Activated gamma-delta T cell treated with Interleukin-2 at 50 U/mL for 16 hours (primary cell): ENCODE data around the gene CTRB1.
"Not testable (repeated sequence)": the region's sequence is repeated elsewhere in the genome, so short reads cannot be mapped to it uniquely, and the experiment has no call there.

ENCODE experiments used
- DNase-seq: peaks from one replicate; pipeline ENCODE4 v3.0.0-alpha.2; 2020

Gene CTRB1

DNA sequence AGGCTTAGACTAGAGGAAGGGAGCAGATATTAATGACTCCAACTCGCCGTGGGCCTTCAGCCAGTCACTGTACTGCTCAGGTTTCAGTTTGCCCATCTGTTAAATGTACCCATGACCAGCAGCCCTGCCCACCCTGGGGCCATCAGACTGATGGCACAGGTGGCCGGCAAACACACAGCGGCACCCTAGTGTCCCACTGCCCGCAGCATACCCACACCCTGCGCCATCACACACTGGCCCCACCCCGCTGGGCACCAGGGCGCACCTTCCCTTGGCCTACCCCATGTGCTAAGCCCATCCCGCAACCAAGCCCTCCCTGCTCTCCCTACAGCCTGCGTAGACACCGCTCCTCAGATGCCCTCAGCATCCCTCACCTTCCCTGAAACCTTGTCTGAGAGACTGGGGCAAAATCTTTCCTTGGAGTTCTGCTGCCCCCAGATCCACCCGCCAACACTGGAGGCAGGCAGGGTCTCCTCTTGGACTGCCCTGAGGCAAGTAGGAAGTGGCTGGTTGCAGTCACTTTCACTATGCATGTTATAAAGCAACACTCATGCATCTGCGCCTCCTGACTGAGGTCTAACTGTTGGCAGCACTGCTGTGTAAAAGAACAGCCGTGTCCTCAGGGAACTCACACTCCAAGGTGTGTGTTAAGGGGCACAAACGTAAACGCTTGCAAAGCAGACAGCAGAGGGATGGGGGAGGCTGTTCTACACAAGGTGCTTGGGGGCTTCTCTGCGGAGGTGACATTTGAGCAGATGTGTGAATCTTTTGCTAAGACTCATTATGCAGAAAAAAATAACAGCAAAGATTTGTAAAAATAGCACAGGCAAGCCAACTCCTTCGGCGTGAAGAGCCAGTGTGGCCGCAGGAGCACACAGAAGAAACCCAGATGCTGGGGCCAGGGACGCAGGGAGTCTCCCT lies 39.4 kb downstream of the CTRB1 start:
- DNase-seq = no peak

DNA sequence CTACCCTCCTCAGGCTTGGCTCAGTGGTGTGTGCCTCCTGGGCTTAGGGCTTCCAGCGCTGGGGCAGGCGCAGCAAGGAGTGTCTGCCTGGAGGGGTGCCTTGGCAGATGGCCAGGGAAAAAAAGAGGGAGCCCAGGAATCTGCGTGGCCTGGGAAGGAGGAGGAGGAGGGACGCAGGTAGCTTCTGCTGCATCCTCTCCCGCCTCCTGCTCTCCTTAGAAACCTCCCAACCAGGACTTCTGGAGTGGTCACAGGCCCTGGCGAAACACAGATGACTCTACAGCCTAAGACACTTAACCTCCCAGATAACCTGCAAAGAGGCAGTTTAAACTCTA lies 40.0 kb downstream of the CTRB1 start:
- DNase-seq = no peak

DNA sequence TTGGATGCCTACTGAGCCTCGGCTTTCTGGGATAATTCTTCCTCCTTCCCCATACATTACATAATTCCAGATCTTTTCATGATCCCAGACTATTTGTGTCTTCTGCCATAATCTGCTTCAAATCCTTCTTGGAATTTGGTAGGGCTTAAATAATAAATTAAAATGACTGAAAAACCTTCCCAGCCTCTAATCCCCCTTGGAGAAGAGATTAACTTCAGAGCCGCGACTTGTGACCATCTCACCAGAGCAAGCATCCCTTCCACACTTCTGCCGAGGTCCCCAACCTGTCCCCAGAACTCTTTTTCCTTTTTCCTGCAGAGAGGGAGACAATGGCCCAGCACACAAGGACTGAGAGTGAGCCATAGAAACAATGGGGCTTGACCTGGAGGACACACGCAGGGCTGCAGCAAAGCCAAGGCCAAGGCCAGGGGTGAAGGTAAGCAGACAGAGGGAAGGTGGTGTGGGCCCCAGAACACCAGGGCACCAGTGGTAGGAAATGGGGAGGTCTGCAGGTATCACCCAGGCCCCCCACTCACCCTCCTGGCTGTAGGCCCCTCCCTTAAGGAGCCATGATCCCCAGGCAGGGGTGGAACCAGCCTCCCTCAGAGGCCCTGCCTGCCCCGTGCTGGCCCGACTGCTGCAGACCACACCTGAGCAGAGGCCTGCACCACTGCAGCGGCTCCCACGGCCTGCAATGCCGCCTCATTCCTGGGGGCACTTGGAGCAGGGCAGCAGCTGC lies 42.2 kb downstream of the CTRB1 start:
- no peak for DNase-seq

DNA sequence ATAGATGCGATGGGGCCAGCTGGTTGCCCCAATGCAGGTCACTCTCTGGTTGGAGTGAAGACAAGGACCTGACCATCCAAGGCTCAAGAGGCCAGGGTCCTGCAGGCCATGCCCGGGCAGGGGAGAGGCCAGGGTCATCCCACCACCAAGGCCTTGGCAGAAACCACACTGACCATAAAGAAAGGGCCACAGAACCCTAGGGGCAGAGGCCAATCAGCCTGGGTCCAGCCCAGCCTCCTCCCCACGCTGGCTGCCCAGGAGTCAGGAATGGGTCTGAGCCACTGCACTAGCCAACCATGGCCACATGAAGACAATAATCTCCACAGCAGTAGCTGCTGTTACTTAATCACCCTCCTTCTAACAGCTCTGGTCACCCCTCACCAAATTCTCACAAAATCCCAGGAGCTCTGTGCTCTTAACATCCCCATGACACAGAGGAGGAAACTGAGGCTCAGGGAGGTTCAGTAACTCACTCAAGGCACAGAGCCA lies 42.8 kb downstream of the CTRB1 start:
- no peak for DNase-seq

DNA sequence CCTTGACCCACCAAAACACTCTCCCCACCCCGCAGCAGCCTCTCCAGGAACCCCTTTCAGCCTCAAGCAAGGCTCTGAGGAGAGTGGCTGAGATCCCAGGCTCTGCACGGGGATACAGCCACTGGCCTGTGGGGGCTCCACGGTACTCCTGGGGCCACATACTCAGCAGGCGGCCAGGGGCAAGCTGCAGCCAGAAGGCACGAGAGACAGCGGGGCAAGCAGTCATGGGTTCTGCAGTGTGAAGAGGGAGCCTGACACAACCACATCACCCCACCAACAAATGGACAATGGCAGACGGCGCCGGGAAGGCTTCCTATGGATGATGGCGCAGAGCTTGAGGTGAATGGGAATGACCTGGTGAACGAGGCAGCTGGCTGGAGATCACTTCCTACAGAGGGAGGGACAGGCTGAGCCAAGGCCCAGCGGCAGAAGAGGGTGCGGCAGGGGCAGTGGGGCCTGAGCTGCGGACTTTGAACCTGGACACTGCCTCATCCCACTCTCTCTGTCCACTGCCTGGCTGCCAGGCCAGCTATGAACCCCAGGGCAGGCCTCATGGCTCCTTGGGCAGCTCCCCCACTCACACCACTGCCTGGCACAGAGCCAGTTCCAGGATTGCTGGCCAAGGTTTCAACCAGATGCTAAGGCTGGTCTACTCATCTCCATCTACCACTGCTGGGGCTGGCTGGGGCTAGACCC lies 43.5 kb downstream of the CTRB1 start:
- DNase-seq = no peak

DNA sequence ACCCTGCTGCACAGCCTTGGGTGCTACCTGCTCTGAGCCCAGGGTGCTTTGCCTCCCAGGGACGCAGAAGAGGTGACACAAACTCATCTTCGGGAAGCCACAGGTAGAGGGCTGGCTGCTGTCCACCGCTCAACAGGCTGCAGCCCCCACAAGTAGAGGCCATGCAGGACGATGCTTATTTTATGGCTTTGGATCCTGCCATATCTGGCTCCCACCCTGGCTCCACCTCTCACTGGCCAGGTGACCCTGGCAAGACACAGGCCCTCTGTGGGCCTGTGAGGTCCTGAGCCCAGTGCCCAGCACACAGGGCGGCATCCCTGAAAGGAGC lies 44.0 kb downstream of the CTRB1 start:
- no peak for DNase-seq

DNA sequence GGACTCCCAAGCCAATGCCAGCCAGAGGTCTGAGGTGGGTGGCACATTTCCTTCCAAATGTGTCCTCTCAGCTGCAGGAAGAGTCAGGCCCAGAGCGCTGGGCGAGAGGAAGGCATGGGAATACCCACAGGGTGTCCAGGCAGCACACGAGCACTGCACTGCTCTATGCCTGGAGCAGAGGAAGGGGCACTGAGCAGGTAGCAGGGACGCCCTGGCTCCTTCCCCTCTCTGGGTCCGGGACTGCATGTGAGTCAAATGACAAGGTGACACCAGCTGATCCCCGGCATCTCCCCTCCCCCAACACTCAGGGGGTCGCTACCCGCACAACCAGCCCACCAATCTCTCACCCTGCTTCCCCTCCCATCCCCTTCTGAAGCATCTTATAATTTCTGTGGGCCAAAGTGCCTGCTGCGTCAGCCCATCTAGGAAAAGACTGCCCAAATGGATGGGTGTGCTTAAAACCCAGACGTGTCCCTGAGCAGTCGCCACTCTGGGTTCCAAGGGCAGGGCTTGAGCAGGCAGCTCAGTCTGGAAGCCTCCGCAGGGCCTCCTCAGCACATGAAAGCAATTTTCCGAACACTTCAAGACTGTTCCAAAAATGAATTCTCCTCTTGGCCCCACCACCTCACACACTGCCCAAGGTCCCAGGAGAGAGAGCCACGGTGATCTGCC lies 44.6 kb downstream of the CTRB1 start:
- no peak for DNase-seq

DNA sequence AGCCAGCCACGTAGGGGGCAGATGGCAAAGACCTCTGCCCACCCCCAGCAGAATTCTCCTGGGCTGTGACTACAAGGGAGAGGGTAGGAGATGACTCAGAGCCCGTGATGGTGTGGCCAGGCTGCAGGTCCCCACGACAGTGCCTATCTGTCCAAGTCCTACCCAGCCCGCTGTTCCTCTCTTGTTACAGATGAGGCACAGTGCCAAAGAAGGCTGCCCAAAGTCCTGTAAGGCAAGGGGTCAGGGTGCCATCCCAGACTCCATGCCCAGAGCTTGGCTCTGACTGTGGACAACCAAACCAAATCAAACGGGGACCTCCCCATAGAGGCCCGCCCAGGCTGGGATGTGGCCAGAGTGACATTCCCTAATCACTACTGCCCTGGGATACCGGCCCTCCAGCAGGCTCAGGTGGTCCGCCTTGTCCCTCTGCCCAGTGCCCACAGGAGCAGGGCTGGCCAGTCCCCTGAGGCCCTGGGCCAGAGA lies 45.2 kb downstream of the CTRB1 start:
- DNase-seq = no peak

DNA sequence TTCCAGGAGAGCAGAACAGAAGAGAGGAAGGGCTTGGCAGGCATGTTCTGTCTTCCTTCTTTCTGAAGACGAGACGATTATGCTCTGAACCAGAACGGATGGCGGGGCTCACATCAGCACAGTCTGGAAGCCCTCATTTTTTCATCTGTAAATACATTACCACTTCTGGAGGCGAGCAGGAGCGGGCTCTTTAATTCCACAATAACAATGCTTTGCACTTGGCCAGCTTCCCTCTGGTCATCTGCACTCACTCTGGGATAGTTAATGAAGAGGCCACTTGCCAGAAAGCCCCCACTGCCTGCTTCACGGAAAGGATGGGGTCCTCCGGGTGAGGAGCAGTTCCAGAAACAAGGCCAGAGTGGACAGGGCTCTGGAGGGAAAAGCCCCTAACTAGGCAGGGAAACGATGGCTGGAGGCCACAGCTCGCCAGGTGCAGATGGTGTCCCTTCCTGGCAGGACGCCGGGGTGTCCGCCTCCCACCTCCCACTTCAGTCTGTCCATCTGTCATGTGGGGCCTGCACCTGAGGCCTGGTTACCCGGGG lies 45.7 kb downstream of the CTRB1 start:
- DNase-seq = no peak

DNA sequence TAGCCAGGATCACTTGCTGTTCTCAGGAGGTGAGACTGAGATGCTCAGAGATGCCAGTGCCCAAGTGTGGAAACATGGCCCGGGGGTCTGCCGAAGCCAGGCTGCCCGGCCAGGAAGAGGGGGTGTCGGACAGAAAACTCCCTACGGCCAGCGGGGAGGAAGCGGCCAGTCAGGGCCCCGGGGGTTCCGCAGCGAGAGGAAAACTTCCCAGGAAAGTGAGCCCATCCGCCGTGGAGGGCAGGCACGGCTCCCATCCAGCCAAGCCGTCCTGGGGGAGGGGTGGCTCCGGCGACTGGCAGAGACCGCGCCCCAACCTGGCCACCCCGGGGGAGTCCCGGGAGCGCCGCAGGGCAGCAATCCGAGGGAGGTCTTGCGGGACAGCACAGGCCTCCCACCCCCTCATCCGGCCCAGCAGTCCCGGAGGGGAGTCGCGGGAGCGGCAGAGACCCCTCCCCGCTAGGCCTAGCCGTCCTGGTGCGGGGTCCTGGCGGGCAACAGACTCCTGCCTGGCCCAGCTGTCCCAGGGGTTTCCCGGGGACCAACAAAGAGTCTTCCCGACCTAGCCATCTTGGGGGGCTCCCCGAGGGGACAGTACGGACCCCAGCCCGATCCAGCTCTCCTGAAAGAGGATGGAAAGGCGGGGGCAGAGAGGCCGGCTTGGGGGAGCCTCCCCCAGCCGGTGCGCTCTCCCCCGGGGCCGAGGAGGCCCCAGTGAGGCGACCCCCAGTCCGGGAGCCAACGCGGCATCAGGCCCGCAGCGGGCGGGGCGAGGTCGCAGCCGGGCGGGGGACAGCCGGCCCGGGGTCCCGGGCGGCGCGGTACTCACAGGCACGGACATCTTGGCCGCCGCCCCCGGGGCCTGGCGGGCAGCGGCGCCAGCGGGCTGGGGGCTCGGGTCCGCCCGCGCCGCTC lies 46.5 kb downstream of the CTRB1 start:
- DNase-seq = no peak

DNA sequence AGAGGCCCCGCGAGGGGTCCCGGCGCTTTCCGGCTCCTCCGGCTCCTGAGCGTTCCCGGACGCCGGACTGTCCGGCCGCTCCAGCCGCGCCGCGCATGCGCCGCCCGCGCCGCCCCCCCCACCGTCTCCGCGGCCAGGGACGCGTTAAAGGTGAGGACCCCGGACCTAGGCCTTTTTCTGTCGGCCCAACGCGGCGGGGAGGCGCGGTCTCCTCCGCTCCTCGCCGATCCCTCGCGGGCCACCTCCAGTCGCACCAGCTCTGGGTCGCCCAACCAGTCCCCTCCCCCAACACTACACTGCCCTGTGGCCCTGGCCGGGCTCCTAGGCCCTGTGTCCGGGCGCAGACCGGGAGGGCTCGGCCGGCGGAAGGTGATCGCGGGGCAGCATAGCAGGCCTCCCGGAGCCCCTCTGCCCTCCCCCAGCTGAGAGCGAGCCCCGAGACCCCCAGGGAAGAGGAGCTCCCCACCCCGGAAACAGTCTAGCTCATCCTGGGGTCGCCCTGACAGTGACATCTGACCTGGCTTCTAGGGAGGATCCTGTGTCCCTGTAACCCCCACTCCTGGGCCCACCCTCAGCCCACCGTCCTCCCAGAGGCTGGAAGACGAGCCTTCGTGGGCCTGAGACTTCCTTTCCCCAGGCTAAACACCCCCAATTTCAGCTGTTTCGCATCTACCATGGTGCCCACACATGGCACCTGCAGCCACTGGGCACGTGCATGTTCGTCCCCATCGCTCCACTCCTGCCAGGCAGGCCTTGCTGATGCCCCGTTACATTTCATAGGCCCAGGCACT lies 47.3 kb downstream of the CTRB1 start:
- DNase-seq = no peak

DNA sequence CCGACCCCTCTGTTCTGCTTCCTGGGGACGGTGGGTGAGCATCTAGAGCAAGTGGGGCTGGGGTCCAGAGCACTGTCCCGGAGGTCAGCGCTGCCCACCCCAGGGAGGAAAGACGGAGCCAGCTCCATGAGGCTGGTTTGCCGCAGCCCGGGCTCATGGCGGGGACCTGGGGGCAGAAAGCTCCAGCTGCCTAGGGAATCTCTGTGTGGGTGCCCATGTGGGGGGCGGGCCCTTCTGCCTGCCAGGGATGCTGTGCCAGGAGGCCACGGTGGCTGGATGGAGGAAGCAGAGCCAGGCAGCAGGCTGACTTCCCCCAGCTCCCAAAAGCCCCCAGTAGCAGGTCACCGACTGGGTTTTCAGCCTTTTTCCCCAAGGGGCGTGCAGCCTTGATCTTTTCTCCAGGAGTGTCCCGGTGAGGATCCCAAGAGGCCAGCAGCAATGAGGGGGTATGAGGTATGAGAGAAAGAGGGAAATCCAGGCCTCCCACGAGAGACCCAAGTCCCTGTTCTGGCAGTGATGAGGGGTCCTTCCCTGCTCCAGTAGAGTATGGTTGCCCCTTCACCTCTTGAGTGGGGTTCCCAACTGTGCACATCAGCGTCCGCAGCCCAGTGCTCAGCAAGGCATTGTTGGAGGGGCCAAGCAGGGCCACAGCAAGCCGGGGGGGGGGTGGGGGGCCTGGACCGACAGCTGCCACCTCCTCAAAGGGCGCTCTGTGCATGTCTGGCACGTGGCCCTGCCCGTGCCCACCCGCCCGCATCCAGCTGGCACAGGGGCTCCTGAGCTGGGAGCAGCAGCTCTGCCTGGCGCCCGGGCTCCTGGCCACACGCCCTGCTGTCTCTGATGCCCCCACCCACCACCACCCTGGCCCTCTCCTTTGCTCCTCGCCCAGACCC lies 48.2 kb downstream of the CTRB1 start:
- DNase-seq = no peak

DNA sequence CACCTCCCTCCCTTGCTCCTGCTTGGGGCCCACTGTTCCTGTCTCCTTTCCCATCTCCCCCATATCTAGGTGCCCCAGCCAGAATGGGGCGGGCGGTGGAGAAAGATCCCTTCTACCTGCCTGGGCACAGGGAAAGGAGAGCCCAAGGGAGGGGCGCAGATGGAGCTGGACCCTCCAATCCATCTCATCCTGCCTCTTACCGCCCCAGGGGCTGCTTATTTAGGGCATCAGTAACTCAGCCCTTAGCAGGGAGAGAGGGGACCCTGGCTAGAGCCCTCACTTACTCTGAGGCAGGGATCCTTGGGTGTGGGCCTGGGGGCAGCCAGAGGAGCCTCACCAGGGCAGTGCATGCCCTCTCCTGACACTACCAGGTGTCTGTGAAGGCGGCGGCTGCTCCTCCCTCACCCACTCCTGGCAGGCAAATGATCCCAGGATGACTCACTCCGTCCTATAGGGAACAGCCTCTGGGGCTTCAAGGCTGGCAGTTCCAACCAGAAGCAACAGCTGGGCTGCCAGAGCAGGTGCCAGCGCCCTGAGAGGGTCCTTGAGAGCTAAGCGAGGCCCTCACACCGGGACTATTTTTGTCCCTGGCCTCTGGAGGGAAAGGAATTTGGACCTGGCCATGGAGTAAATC lies 49.0 kb downstream of the CTRB1 start:
- no peak for DNase-seq

DNA sequence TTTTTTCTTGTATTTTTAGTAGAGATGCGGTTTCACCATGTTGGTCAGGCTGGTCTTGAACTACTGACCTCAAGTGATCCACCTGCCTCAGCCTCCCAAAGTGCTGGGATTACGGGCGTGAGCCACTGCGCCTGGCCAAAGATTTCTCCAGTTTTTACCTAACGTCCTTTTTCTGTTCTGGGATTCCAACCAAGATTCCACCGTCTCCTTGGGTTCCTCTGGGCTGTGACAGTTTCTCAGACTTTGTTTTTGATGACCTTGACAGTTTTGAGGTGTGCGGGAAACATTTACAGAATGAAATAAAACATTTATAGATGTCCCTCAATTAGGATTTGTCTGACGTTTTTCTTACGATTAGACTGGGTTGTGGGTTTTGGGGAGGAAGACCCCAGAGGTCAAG lies 50.6 kb downstream of the CTRB1 start:
- DNase-seq = not testable (repeated sequence)

DNA sequence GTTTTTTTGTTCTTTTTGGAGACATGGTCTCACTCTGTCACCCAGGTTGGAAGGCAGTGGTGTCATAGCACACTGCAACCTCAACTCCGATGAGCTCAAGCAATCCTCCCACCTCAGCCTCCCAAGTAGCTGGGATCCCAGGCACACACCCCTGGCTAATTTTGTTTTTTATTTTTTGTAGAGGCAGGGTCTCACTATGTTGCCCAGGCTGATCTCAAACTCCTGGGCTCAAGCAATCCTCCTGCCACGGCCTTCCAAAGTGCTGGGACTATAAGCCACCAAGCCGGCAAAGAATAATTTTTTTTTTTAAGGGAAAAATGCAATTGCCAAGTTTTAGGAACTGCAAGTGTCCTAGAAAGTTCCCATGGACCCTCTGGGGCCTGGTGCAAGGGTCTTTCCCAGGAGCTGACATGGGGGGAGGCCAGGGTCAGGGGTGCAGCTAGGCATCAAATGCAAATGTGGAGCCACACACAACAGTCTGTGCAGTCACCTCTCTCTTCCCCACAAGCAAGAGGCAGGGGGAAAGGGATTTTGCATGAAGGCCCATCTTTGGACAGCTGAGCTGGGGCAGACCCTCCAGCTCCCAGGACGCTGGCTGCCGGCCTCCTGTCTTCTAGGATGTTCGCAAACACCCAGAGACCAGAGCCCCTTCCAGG lies 52.8 kb downstream of the CTRB1 start:
- DNase-seq = no peak

DNA sequence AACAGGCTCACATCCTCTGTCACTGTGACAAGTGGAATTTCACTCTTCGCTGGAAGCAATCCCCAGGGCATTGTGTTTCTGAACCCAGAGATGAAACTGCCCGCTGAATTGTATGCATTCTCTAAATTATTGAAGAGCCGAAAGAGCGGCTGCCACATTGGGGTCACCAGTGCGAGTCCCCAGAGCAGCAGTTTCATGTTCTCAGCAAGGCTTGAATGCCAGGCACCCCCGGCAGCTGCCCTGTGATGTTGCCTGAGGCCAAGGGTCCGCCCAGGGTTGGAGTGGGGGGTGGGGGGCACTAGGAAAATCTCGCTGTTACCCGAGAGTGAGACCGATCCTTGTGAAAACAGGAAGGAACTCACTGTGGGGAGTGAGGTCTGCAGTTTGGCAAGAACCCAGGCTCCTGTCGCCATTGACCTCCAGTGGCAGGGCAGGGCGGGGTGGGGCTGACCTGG lies 53.3 kb downstream of the CTRB1 start:
- DNase-seq = no peak

DNA sequence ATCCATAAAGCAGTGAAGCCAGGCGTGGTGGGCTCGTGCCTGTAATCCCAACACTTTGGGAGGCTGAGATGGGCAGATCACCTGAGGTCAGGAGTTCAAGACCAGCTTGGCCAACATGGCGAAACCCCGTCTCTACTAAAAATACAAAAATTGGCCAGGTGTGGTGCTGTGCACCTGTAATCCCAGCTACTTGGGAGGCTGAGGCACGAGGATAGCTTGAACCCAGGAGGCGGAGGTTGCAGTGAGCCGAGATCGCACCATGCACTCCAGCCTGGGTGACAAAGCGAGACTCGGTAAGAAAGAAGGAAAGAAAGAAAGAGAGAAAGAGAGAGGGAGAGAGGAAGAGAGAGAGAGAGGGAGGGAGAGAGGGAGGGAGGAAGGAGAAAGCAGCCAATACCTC lies 53.8 kb downstream of the CTRB1 start:
- not testable (repeated sequence) for DNase-seq
